Embryonic facial prominence (tissue), 1 donor: ENCODE data around the gene STAB1.

Experiments
- DNase-seq: peaks from one replicate; pipeline ENCODE4 v3.0.0-alpha.2; 2016; ENCODE audit errors: extremely low spot score

The STAB1 gene

DNA sequence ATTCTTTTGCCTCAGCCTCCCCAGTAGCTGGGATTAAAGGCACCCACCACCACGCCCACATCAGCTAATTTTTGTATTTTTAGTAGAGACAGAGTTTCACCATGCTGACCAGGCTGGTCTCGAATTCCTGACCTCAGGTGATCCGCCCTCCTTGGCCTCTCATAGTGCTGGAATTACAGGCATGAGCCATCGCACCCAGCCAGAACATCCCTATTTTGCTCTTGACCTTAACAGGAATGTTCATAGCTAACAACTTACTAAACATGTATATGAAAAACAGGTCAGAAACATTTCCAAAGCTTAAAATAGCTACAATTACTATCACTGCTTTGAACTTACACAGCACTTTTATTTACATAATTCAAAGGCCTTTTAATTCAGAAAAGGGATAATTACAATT lies 74.9 kb downstream of the STAB1 start:
- no peak for DNase-seq

DNA sequence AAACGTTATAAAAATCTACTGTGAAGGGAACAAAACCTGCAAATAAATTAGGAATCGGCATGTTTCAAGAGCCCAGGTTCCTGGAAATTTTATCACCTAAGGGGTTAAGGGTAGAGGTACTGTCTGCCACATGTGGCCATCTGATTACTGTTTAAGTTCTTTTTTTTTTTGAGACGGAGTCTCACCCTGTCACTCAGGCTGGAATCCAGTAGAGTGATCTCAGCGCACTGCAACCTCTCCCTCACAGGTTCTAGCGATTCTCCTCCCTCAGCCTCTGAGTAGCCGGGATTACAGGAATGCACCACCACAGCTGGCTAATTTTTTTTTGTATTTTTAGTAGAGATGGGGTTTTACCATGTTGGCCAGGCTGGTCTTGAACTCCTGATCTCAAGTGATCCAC lies 77.1 kb downstream of the STAB1 start:
- no peak for DNase-seq
